ENCODE measurements around the gene C2orf92. TPM values are rescaled to one million over a fixed set of nuclear protein-coding genes. Genes with fewer than 3 reads are reported as not detected.

The C2orf92 gene
- total RNA-seq, 1 experiment from 2014 or later, result 5.3 TPM

DNA sequence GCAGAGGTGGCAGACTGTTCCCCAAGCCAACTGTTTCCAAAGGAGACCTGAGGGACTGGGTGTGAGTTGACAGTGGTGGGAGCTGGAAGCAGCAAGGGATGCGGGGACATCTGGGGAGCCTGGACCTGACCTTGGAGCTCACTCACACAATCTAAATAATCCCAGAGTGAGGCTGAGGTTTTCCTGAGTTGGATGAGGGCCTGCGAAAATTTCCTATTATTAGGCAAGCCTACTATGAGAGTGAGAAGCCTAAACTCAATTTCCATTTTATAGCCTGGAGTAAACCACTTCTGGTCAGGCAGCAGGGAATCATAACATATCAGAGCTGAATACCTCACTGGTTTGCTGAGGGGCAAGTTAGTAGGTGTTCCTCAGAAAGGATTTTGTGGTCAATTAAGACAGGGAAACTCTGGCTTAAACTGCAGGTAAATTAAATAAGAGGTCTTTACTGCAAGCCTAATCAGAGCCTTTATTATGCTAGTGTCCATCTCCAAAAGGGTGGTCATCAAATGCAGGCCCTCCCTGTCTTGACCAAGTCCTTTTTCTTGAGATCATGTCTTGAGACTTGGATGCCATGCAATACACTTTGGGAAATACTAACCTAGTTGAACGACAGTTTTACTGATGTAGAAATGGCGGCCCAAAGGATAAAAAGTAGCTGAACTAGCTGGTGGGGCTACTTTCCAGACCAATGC is 25.3 kb upstream of the C2orf92 start:
- POLR2A ChIA-PET, result interaction anchor here (5.9 kb wide), 1 partner anchor 20 kb away, joined by 150 read pairs; the partner anchor contains the start of gene ACTR1B
- Mint-ChIP-seq H3K4me1 (ENCODE audit: insufficient read depth, unreplicated experiment) (peaks cover 12% of the 10 kb centered on the region), H3K36me3 (ENCODE audit: insufficient read depth, unreplicated experiment) (peaks cover 25% of the 10 kb centered on the region), H3K4me3 (ENCODE audit: unreplicated experiment) (no peak overlapping the region), H3K27ac (ENCODE audit: low read depth, unreplicated experiment) (no peak overlapping the region), H3K9me3 (ENCODE audit: unreplicated experiment) (no peaks in the 10 kb centered on the region), H3K27me3 (ENCODE audit: insufficient read depth, unreplicated experiment) (peaks cover 1% of the 10 kb centered on the region)
- BruUV-seq (replicated peaks), result no TSS peak
- intact Hi-C loops (cut with micrococcal nuclease), result no loop called here
- CTCF ChIA-PET, result interaction anchor here (1.5 kb wide), 1 partner anchor 35 kb away, joined by 5 read pairs; no protein-coding TSS in a partner anchor
- TF ChIP-seq CTCF (IDR thresholded peaks at IDR 0.05; ENCODE audit: unreplicated experiment), result no peak
- no peak for DNase-seq (ENCODE audit: unreplicated experiment)

- no peak for TF ChIP-seq CTCF (IDR thresholded peaks at IDR 0.05; ENCODE audit: unreplicated experiment)
- DNase-seq (ENCODE audit: unreplicated experiment), result no peak
- POLR2A ChIA-PET, result interaction anchor here (0.6 to 5.9 kb wide), 14 partner anchors 10 to 1580 kb away, joined by 3 to 150 read pairs (median 5); partner anchors contain the start of genes ACTR1B and ANKRD36B
- CTCF ChIA-PET, result interaction anchor here (0.6 to 3.6 kb wide), 6 partner anchors 18 to 1577 kb away, joined by 3 to 34 read pairs (median 6); partner anchors contain the start of gene ACTR1B
- Mint-ChIP-seq H3K27ac (ENCODE audit: low read depth, unreplicated experiment) (peak overlapping the region; percentile 90), H3K27me3 (ENCODE audit: insufficient read depth, unreplicated experiment) (no peaks in the 10 kb centered on the region), H3K4me1 (ENCODE audit: insufficient read depth, unreplicated experiment) (peaks cover 12% of the 10 kb centered on the region), H3K4me3 (ENCODE audit: unreplicated experiment) (peak overlapping the region; percentile 96), H3K36me3 (ENCODE audit: insufficient read depth, unreplicated experiment) (peaks cover 35% of the 10 kb centered on the region), H3K9me3 (ENCODE audit: unreplicated experiment) (no peaks in the 10 kb centered on the region)
- intact Hi-C loops (cut with micrococcal nuclease), result no loop called here
- TSS peak; percentile 79 for BruUV-seq (replicated peaks)
Measured at GRCh38 chr2:97645112-97645694, 24.3 kb upstream of the C2orf92 start.

DNA sequence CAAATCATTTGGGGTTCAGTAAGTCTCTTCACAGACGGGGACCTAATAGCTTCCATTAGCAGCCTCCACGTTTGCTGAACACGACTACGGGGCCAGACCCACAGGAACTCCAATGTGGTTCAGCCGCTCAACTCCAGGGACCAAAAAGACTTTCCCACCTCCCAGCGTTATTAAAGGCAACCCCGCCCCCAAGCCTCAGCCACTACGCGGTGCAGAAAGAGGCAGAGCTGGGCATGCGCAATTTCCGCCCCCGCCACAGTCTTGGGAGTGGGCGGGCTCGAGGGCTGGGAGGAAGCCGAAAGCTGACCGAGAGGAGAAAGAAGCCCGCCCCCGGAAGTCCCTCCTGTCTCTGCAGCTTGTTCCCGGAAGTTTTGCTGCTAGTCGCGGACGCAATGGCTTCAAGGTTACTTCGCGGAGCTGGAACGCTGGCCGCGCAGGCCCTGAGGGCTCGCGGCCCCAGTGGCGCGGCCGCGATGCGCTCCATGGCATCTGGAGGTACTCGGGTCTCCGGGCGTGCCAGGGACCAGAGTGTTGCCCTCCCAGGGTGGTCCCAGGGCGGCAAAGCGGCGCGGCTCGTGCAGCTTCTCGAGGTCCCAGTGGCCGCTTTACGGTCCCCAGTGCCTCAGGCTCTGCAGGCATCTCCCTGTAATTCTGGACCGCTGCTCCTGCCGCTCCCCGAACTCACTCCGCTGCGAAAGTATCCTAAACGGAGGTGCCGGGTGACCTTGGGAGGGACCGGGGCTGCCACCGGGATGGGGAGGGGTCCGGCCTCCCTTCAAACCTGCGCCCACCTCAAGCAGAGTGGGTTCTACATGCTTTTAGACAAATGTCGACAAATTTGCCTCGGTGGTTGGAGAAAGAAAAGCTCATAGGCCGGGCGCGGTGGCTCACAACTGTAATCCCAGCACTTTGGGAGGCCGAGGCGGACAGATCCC is 23.6 kb upstream of the C2orf92 start, which contains the start of gene COX5B:
Gene COX5B, plus strand, starts transcription at position 368 of the 935 bp plus-strand sequence. Its CDS starts 25 bp downstream, at position 393.
- peak; percentile 97 for DNase-seq (ENCODE audit: unreplicated experiment)
- ChIA-PET CTCF (interaction anchor here (0.6 to 3.6 kb wide), 6 partner anchors 17 to 1577 kb away, joined by 3 to 34 read pairs (median 8); partner anchors contain the start of gene ACTR1B), POLR2A (interaction anchor here (0.6 to 5.9 kb wide), 19 partner anchors 9 to 1581 kb away, joined by 3 to 150 read pairs (median 5); partner anchors contain the start of genes ACTR1B and ANKRD36B)
- Mint-ChIP-seq H3K4me3 (ENCODE audit: unreplicated experiment) (peak within 1 kb of the TSS; percentile 96), H3K36me3 (ENCODE audit: insufficient read depth, unreplicated experiment) (peaks cover 41% of the 10 kb centered on the region), H3K27me3 (ENCODE audit: insufficient read depth, unreplicated experiment) (no peaks in the 10 kb centered on the region), H3K9me3 (ENCODE audit: unreplicated experiment) (no peaks in the 10 kb centered on the region), H3K4me1 (ENCODE audit: insufficient read depth, unreplicated experiment) (peaks cover 12% of the 10 kb centered on the region), H3K27ac (ENCODE audit: low read depth, unreplicated experiment) (peak within 1 kb of the TSS; percentile 90)
- intact Hi-C loops (cut with micrococcal nuclease), result no loop called here
- no peak for TF ChIP-seq CTCF (IDR thresholded peaks at IDR 0.05; ENCODE audit: unreplicated experiment)
- no TSS peak for BruUV-seq (replicated peaks)

Data from MCF 10A (cell line).